GM21723 (cell line): Measurements from ENCODE around the gene EVC2.
"Not testable (repeated sequence)": the region's sequence is repeated elsewhere in the genome, so short reads cannot be mapped to it uniquely, and the experiment has no call there.

Source experiments
- ATAC-seq: cut with Tn5 transposase; IDR thresholded peaks from one replicate; pipeline ENCODE4 v1.9.1; 2021; ENCODE audit warnings: mild to moderate bottlenecking, moderate library complexity; ENCODE audit not compliant: unreplicated experiment

The EVC2 gene

DNA sequence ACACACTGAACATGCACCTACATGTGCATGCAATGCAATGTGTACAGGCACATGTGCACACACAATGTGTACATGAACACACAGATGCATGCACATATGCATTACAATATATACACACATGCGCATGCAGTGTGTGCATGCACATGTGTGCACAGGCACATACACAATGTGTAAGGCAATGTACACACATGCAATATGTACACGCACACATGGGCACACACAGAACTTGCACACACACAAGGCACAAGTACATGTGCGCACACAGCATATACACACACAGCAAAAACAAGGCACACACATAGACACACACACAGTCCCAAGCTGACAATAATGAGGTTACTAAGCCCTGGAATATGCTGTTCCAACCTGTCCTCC, 76.3 kb downstream of the EVC2 start:
- no peak for ATAC-seq

GRCh38 chr4:5631352-5632065, 76.8 kb downstream of the EVC2 start:
- no peak for ATAC-seq

GRCh38 chr4:5630762-5631161, 77.6 kb downstream of the EVC2 start:
- ATAC-seq, result no peak

GRCh38 chr4:5629542-5629941, 78.8 kb downstream of the EVC2 start:
- no peak for ATAC-seq

- no peak for ATAC-seq
Observed at GRCh38 chr4:5626913-5627312, 81.4 kb downstream of the EVC2 start.

DNA sequence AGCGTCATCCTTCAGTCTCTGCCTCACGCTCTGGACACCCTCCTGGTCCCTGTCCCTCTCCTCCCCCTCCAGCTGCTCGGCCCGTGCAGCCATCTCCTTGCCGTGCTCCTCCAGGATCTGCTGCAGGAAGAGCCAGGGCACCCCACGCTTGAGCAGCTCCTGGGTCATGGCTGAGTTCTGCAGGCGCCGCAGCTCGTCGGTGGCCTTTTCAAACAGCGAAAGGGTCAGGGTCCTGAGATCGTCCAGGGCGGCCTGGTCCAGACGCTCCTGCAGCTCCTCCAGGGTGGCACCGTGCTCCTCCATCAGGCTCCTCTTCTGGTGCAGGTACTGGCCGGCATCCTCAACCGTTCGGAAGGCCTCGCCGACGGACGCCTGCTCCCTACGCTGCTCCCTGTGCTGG, 85.8 kb downstream of the EVC2 start:
- ATAC-seq, result no peak

DNA sequence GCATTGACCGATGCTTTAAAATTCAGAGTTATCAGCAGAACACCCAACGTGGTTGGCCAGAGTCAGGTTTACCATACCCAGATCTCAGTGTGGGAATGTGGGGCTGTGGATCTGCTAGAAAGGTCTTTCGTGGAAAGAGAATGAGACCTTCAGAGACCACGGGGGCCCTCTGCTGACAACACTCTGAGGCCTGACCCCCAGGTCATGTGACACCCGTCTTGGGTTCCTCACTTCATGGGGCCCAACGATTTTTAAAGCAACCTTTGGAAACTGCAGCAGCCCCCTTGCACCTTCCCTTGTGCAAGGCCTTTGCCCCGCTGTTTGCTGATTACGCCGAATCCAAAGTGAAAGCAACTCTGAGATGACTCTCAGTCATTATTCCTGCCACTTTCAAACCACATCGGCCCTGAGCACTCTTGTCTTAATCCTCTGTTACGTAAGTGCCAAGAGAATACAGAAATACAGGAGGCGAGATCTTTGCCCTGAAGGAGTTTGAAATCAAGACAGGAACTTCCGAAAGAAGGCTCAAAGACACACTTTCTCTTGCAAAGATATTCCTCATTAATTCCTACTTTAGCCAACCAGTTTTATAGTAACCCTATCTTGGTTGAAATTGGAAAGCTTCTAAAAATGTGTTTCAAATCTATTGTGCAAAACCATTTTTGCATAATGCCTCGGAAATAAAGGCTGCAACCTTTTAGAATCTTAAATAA, 88.3 kb downstream of the EVC2 start:
- ATAC-seq, result no peak

- no peak for ATAC-seq
Observed at GRCh38 chr4:5618051-5618960, 90.1 kb downstream of the EVC2 start.

DNA sequence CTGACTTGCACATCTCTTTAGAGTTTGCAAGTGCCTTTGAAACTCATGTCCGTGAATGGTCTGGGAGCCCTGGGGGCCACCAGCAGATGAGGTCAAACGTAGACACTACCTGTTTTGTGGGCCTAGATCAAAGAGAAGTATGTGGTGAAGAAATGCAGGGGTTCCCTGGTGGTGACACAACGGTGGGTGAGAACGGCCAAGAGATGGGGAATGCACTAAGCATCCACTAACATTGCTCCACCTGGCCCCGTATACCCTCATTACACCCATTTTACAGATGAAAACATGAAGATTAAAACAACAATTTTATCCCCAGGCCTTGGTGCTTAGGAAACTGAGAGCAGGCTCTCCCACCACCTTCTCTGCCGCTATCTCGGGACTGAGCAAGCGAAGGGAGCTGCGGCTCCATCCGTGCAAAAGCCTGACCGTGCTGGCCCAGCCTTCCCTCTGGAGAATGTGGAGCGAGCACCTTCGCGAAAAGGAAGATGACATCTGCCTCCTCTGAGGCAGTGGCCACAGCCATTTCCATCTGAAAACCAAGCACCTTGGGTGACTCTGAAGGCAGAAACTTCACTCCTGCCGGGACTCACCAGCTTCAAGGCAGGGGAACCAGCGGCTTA, 91.9 kb downstream of the EVC2 start:
- ATAC-seq, result no peak

GRCh38 chr4:5615496-5616075, 92.8 kb downstream of the EVC2 start:
- no peak for ATAC-seq

- no peak for ATAC-seq
Observed at GRCh38 chr4:5611750-5612149, 96.6 kb downstream of the EVC2 start.

DNA sequence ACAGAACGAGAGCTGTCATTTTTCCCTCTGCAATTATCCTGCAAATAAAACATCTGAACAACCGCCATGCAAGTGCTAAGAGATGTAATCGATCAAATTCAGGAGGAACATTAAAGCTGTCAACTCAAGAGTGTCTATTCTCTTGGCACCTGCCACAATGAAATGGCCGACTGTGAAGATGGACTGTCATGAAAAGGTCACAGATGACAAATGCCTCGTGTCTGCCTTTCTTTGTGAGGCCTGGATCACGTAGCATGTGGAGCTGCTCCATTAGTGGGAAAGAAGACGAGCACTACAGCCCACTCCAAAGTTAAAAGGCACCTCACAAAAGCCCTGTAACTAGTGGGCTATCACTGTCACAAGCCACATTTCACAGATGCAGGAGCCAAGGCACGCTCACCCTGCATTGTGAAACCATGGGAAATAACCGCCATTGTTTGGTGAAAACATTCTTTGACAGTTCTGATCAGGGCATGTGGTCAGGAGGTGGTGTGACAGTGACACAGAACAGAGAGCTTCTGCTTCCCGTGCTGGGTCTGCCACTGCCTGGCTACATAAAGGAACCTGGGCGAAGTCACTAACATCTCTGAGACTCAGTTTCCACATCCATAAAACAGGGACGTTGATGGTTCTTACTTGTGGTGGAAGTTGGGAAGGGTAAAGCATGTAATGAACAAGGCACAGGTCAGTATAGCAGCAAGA, 98.9 kb downstream of the EVC2 start:
- ATAC-seq, result no peak

DNA sequence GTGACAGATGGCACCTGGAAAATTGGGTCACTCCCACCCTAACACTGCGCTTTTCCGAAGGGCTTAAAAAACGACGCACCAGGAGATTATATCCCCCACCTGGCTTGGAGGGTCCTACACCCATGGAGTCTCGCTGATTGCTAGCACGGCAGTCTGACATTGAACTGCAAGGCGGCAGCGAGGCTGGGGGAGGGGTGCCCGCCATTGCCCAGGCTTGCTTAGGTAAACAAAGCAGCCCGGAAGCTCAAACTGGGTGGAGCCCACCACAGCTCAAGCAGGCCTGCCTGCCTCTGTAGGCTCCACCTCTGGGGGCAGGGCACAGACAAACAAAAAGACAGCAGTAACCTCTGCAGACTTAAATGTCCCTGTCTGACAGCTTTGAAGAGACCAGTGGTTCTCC, 114.5 kb downstream of the EVC2 start:
- ATAC-seq, result not testable (repeated sequence)

DNA sequence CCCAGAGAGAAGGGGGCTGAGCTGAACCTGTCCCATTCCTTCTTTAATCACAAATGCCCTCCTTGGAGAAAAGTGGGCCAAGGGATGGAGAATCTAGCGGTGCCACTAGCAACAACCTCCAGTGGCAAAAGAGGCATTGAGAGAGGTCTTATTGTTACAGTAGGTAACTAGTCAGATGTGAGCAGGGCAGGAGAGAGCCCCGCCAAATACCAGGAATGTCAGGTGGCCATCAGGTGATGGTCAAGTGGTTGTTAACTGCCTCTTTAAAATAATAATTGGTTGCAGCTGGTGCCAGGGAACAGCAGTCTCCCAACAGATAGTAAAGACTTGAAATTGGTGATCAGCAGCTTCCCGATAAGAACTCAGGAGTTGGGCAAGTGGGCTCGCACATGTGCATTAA, 116.1 kb downstream of the EVC2 start:
- no peak for ATAC-seq

DNA sequence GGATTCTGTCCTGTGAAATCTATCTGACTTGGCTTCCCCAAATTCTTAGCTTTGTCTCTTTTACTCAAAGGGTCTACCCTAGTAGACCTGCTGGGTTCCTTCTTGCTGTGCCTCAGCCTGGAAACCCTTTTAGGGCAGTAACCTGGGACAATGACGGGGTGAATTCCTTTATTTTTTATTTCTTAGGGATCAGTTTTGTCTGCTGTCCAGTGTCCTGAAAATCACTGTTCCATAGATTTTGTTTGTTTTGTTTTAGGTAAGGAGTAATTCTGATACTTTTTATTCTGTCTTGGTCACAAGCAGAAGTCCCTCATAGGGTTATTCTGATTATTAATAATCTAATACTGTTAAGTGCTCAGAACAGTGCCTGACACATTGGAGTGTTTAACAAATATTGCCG, 118.9 kb downstream of the EVC2 start:
- no peak for ATAC-seq

DNA sequence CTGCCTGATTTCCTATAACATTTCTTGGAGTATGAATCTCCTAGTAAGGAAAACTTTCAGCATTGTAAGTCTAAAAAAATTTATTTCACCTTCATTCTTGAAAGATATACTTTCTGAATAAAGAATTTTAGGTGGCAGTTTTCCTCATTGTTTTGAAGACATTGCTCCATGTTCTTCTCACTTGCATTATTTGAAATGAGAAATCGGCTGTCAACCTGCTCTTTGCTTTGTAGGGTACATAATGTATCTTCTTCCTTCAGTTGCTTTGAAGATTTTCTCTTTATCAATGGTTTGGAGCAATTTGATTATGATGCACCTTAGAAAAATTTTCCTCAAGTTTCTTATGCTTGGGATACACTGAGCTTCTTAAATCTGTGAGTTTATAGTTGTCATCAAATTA, 120.3 kb downstream of the EVC2 start:
- no peak for ATAC-seq

GRCh38 chr4:5575941-5576340, 132.4 kb downstream of the EVC2 start:
- ATAC-seq, result no peak

DNA sequence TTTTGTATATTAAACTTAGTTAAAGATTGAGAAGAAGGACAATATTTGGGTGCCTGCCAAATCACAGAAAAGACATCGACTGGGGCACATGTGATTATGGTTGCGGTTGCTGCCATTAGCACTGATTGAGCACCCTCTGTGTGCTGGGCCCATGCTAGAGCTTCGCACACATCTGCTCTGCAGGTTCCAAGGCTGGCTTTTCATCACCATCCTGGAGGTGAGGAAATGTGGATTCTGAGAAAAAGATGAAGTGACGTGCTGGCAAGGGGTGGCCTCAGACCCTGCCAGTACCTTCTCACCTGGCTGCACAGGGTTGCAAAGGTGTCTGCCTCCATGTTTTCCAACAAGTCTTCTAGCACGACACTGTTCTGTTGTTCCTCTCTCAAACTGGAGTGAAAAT, 134.0 kb downstream of the EVC2 start:
- ATAC-seq, result no peak

GRCh38 chr4:5573965-5574364, 134.4 kb downstream of the EVC2 start:
- ATAC-seq, result no peak

DNA sequence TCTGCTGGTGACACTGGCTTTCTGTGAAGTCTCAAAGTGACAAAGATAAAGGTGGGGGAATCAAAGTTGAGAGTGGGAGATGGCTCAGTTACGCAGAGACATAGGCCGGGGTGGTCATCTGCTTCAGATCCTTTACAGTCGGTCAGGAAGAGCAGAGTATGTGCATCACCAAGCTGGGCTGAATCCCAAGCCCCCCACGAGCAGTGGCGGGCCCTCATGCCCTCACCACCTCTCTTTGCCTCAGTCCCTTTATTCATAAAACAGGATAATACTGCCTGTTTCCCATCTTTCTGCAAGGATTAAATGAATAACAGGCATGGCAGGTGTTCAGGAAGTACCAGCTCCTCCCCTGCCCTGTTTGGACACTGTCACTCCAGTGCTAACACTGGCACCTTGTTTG, 135.6 kb downstream of the EVC2 start:
- no peak for ATAC-seq
